H1 (cell line): Measurements from ENCODE around the gene HIVEP3. TPM values are rescaled to one million over a fixed set of nuclear protein-coding genes. Genes with fewer than 3 reads are reported as not detected.

ENCODE experiments used
- BRCA1 ChIP-seq: IDR thresholded peaks from 2 replicates; pipeline ENCODE4 v1.6.1; 2012; ENCODE audit warnings: low read depth, low read length, improper control_type of control experiment
- CHD1 ChIP-seq: IDR thresholded peaks from 2 replicates; pipeline ENCODE4 v1.6.1; 2012; ENCODE audit warnings: low read depth, low read length, improper control_type of control experiment
- SIX5 ChIP-seq: IDR thresholded peaks from 2 replicates; pipeline ENCODE4 v1.6.1; 2011; ENCODE audit warnings: mild to moderate bottlenecking, low read depth, low read length
- polyA plus RNA-seq, 7 experiments: library from polyadenylated mRNA; depleted of rRNA in 3 of 7; stranded (reverse) in 5 of 7; unstranded in 2 of 7; fragments of >200 nt in 5 of 7; fragments of 200-250 nt in 2 of 7; gene quantifications; 1 replicate in 5 of 7; 2 replicates in 1 of 7; 4 replicates in 1 of 7; pipeline versions ENCODE4 v1.2.1 to v1.2.3, GENCODE V29; 2011 to 2013; ENCODE audit warnings: missing spikeins in 2 of 7, mixed read lengths in 2 of 7
- total RNA-seq: library from RNA; stranded (reverse); fragmentation: NEBNext Ultra II Directional; extraction: Animal tissue kit (Norgen Biotek cat#: 25700); gene quantifications from 2 replicates; pipeline ENCODE4 v1.2.1, GENCODE V29; 2021
- TF ChIP-seq, protein P1 (sequence below), 3 experiments: IDR thresholded peaks; 1 replicate in 2 of 3; 2 replicates in 1 of 3; pipeline versions ENCODE4 v1.5.1 to v1.6.1; 2011; ENCODE audit warnings: low read length in 3 of 3, mild to moderate bottlenecking in 3 of 3, inconsistent platforms in 2 of 3, low read depth in 1 of 3, moderate library complexity in 1 of 3; ENCODE audit not compliant: insufficient read depth in 1 of 3; ENCODE audit errors: control extremely low read depth in 1 of 3
- TF ChIP-seq, protein P2 (sequence below): IDR thresholded peaks from 2 replicates; pipeline ENCODE4 v1.6.1; 2012; ENCODE audit warnings: inconsistent platforms

The HIVEP3 gene
- total and polyA plus RNA-seq, 2 of the 8 experiments (the other 6 are each of a cell fraction or from before 2014, with no cell fraction given), result 0.24 to 0.69 TPM

- TF ChIP-seq, protein P1, sequence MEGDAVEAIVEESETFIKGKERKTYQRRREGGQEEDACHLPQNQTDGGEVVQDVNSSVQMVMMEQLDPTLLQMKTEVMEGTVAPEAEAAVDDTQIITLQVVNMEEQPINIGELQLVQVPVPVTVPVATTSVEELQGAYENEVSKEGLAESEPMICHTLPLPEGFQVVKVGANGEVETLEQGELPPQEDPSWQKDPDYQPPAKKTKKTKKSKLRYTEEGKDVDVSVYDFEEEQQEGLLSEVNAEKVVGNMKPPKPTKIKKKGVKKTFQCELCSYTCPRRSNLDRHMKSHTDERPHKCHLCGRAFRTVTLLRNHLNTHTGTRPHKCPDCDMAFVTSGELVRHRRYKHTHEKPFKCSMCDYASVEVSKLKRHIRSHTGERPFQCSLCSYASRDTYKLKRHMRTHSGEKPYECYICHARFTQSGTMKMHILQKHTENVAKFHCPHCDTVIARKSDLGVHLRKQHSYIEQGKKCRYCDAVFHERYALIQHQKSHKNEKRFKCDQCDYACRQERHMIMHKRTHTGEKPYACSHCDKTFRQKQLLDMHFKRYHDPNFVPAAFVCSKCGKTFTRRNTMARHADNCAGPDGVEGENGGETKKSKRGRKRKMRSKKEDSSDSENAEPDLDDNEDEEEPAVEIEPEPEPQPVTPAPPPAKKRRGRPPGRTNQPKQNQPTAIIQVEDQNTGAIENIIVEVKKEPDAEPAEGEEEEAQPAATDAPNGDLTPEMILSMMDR (IDR thresholded peaks at IDR 0.05; ENCODE audit: control extremely low read depth in 1 of 3, insufficient read depth in 1 of 3, low read depth in 1 of 3, low read length in 3 of 3), result no peak
- TF ChIP-seq, protein P2, sequence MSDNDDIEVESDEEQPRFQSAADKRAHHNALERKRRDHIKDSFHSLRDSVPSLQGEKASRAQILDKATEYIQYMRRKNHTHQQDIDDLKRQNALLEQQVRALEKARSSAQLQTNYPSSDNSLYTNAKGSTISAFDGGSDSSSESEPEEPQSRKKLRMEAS, result no peak
- TF ChIP-seq SIX5 (no peak), BRCA1 (no peak), CHD1 (no peak)
Measured at GRCh38 chr1:41576206-41576605, 342.5 kb downstream of the HIVEP3 start (continued).
